GM18502 (cell line): Measurements from ENCODE around the gene C16orf46.

Experiments used
- ATAC-seq: cut with Tn5 transposase; IDR thresholded peaks from one replicate; pipeline ENCODE4 v1.9.1; 2021; ENCODE audit warnings: mild to moderate bottlenecking; ENCODE audit not compliant: unreplicated experiment, poor library complexity

C16orf46 gene

DNA sequence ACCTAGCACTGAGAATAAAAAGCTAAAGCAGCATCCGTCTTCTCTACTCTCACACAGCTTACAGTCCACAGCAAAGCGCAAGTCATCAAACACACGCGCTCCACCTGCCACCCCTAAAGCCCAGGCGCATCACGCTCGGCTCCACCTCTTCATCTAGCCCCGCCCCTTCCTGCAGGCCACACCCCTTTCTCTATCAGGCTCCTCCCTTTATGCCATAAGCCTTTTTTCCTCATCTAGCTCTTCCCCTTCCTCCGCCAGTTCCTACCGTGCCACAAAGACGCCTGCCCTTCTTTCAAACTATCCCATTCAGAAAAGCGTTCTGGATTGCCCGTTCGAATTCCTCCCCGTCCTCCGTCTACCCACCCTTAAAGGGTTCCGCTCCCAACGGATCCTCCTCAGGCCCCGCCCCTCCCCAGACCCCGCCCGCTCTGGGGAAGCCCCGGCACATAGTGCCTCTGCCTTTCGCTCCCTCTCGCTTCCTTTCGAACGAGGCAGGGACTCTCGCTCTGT, 417 bp downstream of the C16orf46 start:
- peak; percentile 85 for ATAC-seq

DNA sequence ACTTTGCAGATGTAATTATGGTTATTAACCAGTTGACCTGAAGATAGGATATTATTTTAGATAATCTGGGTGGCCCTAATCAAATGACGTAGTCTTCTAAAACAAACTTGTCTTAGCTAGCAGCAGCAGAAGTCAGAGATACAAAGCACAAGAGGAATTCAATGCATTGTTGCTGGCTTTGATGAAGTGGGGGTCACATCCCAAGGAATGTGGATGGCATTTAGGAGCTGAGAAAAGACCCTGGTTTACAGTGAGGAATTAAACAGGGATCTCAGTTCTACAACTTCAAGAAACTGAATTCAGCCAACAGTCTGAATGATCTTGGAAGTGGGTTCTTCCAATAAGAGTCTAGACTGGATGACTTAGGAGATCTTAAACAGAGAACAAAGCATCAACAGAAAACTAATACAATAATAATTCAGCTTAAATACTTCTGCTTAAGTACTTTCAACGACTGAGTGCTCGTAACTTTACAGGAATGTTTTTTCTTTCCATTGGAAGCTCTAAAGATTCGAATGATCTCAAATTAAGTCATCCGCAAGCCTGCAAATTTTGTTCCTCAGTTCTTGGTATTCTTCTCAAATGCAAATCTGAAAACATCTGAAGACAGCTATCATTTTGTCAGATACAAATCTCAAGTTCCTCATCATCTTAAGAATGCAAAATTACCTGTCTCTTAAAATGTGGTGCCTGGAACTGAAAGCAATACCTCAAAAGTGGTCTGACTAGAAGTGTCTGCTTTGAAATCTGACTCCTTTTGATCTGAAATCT, 3.3 kb downstream of the C16orf46 start:
- ATAC-seq = no peak

DNA sequence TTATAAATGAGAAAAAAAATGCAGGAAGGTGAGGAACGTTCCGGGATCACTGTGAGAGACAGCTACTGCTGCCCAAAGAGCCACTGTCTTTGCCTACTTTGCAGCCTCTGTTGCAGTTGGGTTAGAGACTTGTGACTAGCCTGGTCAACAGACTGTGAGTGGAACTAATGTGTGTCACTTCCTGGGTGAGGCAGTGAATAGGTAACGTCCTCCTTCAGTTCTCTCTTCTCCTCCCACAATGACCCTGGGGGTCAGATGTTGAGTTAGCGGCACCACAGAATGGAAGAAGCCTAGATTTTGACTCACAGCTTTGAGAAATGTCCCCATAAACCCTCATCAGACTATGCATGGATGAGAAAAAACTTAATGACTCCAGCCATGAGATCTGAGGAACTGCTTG, 5.2 kb downstream of the C16orf46 start:
- no peak for ATAC-seq

DNA sequence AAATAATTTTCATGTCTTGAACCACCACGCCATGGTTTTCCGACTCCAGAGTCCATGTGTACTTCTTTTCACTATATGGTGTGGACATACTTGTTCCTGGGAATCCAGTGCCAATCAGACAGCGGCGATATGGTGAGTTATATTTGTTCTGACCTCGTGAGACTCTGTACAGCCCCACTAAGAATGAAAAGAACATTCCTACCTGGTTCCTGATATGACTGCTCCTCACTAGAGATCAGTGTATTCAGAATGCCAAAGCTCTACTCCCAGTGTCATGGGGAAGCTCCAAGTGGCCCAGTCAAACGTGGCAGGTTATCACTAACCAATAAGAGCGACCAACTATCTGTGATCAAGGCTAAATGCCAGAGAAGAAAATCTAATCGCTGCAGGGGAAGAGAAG, 6.1 kb downstream of the C16orf46 start:
- ATAC-seq = no peak

DNA sequence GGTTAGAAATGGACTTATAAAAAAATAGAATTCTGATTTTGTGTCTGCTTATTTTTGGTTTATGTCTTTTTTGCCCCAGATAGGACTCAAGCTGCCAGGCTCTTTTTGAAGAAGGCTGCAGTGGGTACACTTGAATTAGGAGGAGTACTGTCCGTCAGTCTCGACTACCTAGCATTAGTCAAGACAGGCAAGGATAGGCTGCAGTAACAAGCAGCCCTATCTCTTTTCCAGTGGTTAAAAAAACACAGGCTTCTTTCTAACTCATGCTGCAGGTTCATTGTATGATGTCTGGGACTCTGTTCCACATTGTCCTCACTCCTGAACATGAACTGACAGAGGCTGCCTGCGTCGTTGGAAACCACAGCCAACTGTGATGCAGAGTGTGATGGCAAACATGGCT, 8.0 kb downstream of the C16orf46 start:
- ATAC-seq = no peak

DNA sequence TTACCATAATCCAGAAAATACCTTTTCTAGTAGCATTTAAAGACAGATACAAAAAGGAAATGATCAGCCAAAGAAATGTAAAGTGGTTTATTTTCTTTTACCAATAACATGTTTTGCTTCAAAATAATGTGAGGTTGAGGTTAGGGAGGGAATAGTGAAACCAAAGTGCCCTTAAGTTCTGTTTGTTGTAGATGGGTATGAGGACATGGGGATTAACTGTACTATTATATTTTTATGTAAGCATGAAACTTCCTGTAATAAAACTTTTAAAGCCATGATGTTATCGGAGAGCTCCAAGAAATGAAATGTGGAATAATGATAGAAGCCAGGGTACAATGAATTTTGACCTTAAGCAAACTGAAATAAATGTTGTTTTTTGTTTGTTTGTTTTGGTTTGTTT, 9.9 kb downstream of the C16orf46 start:
- ATAC-seq = no peak

DNA sequence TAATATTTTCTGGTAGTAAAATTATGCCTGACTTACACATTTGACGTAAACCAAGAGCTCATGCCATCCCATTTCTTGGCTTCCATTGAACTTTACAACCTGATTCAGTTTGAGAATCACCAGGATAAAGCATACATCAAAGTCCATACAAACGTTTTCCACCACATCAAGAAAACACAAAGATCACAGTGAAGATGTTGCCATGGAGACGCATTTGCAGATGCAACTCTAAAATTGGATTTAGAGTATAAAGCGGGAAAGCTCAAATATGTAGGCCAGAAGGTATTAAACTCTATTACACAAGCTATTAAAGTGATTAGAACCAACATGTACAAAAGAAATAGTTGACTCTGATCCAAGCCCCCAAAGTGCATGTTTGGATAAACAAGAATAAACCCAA, 10.4 kb downstream of the C16orf46 start:
- ATAC-seq = no peak

DNA sequence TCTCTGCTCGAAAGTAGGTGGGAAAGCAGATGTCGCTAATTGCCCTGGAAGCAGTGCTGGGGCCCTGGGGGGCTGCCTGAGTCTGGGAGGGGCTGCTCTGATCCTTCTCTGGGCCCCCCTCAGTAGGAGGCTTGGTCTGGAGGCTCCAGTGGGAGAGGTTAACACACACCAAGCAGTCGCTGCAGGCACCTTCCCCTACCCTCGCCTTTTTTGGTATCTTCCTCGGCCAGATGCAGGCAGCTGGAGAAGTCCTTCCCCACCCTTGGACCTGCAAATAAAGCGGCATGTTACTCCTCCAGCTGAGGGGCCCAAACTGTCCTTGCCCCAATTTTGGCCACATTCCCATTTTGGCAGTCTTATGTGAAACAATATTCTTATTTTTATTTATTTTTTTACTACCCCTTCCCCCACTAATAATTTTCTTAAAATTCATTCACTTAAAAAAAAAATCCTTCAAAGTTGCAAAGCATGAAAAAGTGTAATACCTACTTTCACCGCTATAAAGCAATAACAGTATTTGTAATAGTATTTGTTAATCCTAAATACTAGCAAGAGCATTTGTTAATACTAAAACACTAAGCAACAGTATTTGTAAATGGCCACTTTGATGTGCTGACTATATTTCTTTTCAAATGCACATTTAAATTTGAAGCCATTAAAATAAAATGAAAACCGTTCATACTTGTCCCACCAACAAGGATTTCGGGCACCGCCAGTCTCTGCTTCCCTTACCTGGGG, 15.0 kb downstream of the C16orf46 start:
- ATAC-seq = no peak

DNA sequence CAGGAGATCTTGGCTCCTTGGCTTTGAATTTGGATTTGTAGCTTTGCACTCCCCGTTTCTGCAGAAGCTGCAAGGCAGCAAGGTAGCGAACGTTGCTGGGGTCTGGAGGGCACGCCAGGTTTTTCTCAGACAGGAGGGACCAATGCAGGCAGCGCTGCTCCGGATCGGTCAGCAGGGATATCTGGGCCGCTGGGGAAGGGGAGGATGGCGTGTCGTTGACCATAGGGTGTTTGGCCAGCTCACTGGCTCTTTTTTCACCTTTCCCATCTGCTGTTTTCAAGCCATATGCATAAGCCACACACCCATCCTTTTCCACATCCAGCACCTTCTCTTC, 15.8 kb downstream of the C16orf46 start:
- no peak for ATAC-seq

DNA sequence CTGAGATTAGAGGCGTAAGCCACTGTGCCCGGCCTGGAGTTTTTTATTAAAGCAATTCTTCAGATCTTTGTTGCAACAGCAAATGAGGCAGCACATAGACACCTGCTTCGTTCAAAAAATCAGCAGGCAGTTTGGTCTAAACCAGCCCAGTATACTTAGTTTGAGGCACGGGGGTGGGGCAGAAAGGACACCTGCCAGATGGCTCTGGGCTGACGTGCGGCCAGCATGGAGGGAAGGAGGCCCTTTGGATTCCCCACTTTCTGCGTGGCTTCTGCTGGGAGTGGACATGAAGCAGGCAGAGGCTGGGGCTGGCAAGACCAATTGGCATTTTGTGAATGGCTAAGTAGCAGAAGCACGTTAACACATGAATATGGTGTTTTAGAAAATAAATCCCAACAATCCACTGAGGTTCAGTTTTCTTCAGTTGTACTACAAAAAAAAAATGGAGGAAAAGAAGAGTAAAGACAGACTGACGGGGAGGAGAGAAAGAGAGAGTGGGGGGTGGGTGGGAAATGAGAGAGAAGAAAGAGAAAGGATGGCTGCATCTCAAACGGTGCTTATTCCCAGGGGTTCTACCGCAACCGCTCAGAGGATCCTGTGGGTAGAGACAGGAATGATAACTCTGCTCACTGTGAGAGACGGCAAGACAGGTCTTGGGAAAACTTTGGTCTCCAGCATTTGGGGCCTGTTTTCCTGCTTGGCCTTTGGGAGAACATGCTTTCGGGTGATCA, 16.3 kb downstream of the C16orf46 start:
- ATAC-seq = no peak

DNA sequence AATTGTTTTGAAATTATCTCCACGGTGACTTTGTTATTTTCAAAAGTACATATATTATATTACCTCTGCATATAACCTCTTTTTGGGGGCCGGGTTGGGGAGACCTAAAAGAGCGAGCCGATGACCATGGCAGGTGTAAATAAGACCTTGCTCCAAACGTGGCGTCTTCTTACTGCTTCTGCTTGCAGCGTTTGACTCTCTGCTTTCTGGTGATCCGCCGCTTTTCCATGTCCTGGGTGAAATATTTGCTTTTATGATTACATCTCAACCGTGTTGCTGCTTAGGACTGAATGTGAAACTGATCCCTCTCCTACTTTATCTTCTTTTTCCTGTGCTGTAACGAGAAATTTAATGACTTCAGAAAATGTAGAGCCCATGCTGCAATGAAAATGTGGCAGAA, 23.3 kb downstream of the C16orf46 start:
- no peak for ATAC-seq

DNA sequence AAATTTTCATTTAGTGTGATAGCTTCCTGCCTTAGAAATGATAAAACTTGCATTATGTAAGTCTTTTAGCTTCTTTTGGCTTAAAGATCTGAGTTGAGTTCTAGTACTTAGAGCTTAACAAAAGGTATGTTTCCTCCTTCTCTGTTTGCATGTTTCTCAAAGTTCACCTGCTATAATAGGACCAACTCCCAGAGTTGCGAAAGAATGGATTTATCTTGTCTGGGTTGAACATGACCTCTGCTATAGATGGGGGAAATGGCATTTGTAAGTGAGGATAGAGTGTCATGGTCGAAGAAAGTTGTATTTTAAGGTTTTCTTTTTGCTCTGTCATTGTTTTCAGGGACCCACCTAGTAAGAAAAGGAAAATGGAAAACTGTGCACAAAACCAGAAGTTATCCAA, 34.2 kb downstream of the C16orf46 start:
- no peak for ATAC-seq

DNA sequence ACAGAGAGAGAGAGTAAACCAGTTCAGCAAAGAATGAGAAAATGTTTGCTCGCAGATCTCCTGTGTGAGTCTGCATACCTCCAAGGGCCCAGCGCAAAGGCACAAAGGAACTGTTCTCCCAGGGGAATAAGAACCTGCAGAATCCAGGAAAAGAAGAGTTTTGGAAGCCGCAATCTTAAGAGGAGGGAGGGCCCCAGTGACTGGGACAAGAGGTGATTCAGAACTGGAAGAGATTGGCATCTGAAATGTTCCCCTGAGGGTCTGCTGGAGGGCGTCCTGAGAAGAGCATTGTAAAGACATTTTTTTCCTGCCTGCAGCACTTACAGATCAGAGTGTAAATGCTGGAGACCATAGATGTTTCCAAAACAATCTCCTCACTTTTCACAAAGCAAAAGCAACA, 35.3 kb downstream of the C16orf46 start:
- ATAC-seq = no peak

DNA sequence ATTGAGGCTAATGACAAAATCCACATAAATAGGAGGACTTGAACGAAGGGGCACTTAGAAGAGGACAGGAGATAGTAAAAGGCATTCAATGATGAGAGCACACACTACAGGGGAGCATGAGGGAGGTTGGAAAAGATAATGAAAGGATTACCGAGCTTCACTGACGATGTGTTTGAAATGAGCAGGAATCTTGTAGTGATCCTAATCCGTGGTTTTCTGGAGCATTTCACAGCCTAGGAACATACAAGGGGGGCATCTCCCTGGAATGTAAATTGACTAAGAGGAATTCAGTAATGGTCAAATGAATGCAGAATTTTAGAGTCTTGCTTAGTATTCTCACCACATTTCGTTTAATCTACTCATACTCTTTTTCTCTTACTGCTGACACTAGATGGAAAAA, 36.2 kb downstream of the C16orf46 start:
- no peak for ATAC-seq

DNA sequence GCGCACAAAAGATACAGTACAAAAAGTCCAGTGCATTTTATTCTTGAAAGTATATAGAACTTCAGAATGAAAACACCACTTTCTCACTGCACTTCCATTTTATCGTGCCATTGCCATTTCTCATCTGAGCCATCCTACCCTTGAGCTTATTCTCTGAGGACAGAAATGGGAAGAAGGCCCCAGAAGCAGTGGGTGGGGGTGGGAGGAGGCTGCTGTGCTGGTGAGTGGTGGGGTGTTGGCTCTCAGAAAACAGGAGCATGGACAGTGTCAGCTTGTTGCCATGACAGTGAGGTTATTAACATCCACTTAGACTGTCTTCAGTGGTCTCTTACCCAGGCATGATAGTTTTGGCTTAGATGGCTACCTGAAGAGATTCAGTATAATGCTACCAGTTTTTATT, 36.9 kb downstream of the C16orf46 start:
- no peak for ATAC-seq

DNA sequence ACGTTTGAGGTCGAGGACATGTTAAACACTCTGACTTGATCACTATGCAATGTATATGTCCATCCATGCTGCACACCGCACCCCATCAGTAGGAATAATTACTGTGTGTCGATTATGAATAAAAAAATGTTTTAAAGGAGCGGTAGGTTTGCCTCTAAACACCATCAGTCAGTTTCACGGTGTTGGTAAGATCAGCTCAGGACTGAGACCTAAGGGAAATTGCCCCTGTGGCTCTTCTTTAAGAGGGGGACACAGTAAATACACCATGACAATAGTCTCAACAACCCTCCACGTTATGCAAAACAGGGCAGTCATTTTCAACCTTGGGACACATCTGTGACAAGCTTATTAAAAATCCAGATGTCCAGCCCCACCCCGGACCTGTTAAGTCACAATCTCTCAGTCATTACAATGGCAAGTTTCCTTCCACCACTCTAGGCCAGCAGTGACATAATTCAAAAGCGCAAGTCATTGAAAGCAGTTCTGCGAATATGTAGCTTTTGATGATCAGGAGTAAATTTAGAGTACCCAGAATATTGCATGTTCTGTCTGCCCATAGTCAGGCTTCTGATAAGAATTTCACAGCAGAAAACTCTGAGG, 40.2 kb downstream of the C16orf46 start:
- no peak for ATAC-seq

DNA sequence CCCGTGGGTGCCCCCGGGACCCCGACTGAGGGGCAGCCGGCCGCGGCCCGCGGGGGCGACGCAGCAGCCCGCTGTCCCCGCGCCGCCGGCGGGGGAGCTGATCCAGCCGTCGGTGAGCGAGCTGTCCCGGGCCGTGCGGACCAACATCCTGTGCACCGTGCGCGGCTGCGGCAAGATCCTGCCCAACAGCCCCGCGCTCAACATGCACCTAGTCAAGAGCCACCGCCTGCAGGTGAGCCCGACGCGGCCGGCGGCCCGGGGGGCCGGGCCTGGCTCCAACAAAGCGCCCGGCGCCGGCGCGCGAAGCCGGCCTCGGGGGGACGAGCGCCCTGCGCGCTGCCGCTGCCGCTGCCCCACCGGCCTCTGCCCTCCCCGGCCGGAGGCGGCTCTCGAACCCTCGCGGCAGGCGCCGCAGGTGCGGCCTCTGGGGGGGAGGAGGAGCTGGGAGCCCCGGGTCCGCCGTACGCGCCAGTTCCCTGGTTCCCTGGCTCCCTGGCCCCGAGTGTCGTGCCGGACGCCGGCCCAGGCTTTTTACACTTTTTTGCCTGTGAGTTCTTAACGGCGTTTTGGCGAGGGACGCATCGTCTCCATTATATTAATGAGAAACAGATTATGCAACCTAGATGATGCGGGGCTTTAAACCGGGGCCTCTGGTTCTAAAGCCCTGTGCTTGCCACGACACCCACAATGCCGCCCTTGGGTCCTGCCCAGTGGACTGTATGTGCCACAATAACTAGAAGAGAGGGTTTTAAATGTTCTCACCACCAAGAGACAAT, 40.9 kb downstream of the C16orf46 start:
- peak; percentile 63 for ATAC-seq

DNA sequence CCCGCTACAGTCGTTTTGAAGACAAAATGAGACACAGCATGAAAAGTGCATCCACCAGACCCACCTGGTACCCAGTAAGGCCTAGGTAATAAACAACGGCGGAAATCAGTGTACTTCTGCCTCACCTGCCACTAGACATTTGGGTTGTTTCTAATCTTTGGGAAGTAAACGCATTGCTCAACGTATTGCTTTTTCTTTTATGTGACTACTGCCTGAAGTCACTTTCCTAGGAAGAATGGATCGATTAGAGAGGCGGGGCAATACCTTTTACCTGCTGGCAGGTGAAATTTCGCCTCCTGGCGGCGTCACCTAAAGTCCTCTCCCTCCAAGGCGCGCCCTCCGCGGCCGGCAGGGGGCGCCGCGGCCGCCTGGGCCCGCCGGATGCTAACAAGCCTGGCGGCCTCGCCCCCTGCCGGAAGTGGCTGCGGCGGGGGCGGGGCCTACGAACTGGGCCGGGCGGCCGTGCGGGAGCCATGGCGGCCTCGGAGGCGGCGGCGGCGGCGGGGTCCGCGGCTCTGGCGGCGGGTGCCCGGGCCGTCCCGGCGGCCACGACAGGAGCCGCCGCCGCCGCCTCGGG, 41.6 kb downstream of the C16orf46 start, which contains the start of gene ATMIN:
Gene ATMIN, plus strand, starts transcription at position 445 of the 577 bp plus-strand sequence. Its CDS starts 29 bp downstream, at position 474.
- ATAC-seq = peak; percentile 89

DNA sequence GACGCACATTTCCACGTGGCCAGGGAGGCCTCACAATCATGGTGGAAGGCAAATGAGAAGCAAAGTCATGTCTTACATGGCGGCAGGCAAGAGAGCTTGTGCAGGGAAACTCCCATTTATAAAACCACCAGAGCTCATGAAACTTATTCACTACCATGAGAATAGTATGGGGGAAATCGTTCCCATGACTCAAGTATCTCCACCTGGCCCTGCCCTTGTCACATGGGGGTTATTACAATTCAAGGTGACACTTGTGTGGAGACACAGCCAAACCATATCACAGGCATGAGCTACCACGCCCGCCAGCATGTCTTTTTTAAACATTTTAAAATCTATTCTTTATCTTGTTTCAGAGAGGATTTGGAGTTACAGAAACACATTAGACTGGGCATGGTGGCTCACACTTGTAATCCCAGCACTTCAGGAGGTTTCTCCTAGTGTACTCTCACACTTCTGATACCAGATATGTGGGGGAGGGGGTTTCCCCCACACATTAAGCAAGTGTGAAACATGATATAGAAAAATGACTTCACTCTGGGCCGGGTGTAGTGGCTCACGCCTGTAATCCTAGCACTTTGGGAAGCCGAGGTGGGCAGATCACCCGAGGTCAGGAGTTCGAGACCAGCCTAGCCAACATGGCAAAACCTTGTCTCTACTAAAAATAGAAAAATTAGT, 47.0 kb downstream of the C16orf46 start:
- no peak for ATAC-seq
